Brain pericyte (primary cell): ENCODE measurements around the gene PDIA2.

Experiments
- DNase-seq: peaks from one replicate; pipeline ENCODE4 v3.0.0-alpha.2; 2012; ENCODE audit warnings: low read depth, low spot score

PDIA2 gene

GRCh38 chr16:280552-280951 lies 2.4 kb upstream of the PDIA2 start, which contains the start of gene ARHGDIG:
Gene ARHGDIG (plus strand): TSS chr16:280591. CDS start chr16:280681, 90 bp downstream.
- no peak for DNase-seq

- no peak for DNase-seq
Measured at GRCh38 chr16:280991-281659, 1.8 kb upstream of the PDIA2 start.

- DNase-seq: no peak
Measured at GRCh38 chr16:281660-282255, 1.2 kb upstream of the PDIA2 start.

GRCh38 chr16:282491-282890 lies 473 bp upstream of the PDIA2 start:
- DNase-seq: no peak

GRCh38 chr16:284204-285120 lies 1.5 kb downstream of the PDIA2 start:
- no peak for DNase-seq

- DNase-seq: no peak
Measured at GRCh38 chr16:285146-286055, 2.4 kb downstream of the PDIA2 start.

- DNase-seq: no peak
Measured at GRCh38 chr16:286491-287297, 3.7 kb downstream of the PDIA2 start.

- DNase-seq: no peak
Measured at GRCh38 chr16:287298-287811, 4.4 kb downstream of the PDIA2 start.

- no peak for DNase-seq
Measured at GRCh38 chr16:287981-288920, 5.3 kb downstream of the PDIA2 start.

- no peak for DNase-seq
Measured at GRCh38 chr16:289395-289997, 6.5 kb downstream of the PDIA2 start.

GRCh38 chr16:290015-290680 lies 7.2 kb downstream of the PDIA2 start:
- no peak for DNase-seq

- no peak for DNase-seq
Measured at GRCh38 chr16:290681-291405, 7.9 kb downstream of the PDIA2 start.

GRCh38 chr16:291539-291938 lies 8.6 kb downstream of the PDIA2 start:
- no peak for DNase-seq

- no peak for DNase-seq
Measured at GRCh38 chr16:293043-293775, 10.2 kb downstream of the PDIA2 start.

- no peak for DNase-seq
Measured at GRCh38 chr16:296276-296675, 13.3 kb downstream of the PDIA2 start.

- DNase-seq: no peak
Measured at GRCh38 chr16:296806-297510, 14.0 kb downstream of the PDIA2 start.
